ENCODE data around the gene NCOA1. TPM values are rescaled to one million over a fixed set of nuclear protein-coding genes. Genes with fewer than 3 reads are reported as not detected.

The NCOA1 gene
- total and polyA plus RNA-seq, 10 of the 15 experiments (the other 5 are each of a cell fraction or from before 2014, with no cell fraction given), result 1.8 to 35.6 (median 6.1) TPM

DNA sequence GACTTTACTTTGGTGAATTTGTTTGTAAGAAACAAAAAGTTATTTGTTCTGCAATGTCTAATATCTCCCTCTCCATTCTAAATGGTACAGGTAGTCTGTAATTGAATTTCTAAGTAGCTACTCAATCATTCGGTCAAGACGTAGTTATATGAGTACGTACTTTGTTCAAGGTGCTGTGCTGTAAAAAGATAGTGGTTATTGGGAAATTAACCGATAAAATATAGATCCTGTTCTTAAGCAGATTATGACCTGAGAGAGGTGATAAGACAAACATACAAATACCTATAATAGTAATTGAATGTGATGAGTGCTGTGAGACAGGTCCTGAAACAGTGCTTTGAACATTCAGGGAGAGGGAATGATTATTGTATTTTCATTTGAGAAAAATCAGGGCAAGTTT, 7.1 kb downstream of the NCOA1 start (continued):
- TF ChIP-seq, protein P1, sequence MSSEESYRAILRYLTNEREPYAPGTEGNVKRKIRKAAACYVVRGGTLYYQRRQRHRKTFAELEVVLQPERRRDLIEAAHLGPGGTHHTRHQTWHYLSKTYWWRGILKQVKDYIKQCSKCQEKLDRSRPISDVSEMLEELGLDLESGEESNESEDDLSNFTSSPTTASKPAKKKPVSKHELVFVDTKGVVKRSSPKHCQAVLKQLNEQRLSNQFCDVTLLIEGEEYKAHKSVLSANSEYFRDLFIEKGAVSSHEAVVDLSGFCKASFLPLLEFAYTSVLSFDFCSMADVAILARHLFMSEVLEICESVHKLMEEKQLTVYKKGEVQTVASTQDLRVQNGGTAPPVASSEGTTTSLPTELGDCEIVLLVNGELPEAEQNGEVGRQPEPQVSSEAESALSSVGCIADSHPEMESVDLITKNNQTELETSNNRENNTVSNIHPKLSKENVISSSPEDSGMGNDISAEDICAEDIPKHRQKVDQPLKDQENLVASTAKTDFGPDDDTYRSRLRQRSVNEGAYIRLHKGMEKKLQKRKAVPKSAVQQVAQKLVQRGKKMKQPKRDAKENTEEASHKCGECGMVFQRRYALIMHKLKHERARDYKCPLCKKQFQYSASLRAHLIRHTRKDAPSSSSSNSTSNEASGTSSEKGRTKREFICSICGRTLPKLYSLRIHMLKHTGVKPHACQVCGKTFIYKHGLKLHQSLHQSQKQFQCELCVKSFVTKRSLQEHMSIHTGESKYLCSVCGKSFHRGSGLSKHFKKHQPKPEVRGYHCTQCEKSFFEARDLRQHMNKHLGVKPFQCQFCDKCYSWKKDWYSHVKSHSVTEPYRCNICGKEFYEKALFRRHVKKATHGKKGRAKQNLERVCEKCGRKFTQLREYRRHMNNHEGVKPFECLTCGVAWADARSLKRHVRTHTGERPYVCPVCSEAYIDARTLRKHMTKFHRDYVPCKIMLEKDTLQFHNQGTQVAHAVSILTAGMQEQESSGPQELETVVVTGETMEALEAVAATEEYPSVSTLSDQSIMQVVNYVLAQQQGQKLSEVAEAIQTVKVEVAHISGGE (CRISPR knock-in tag; IDR thresholded peaks at IDR 0.05), result no peak
- TF ChIP-seq JUND (IDR thresholded peaks at IDR 0.05; ENCODE audit: low read depth, low read length), result no peak

DNA sequence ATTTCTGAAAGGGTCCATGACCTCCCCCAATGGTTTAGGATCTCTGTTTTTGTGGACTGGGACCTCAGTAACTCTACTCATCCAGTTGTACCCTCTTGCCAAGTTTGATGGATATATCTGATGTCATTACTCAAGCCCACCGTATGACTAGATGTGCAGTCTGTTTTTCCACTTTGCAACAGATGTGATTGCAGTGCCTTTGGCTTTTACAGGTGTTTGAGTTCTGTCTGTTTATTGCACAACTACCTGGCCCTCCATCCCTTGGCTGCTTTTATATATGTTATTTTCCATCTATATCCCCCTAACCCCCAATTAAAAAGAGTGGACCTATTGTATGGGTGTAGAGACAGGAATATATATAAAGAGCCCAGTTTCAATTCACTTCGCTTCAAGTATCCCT, 10.8 kb downstream of the NCOA1 start:
- no TSS peak for BruUV-seq (replicated peaks)
- FAIRE-seq, result no peak
- ChIA-PET RAD21 (ENCODE audit: unreplicated experiment) (no interaction called here), POLR2A (no interaction called here), SMC1A (ENCODE audit: uncharacterized antibody, unreplicated experiment) (interaction anchor here (1.4 kb wide), 1 partner anchor 13 kb away, joined by 4 read pairs; no protein-coding TSS in a partner anchor), CTCF (interaction anchor here (1.2 kb wide), 1 partner anchor 28 kb away, joined by 4 read pairs; no protein-coding TSS in a partner anchor)
- TF ChIP-seq CREM (IDR thresholded peaks at IDR 0.05; ENCODE audit: low read depth), result no peak
- no peak for TF ChIP-seq NFYB (IDR thresholded peaks at IDR 0.05; ENCODE audit: insufficient read depth, low read depth, low read length)
- TF ChIP-seq JUNB (IDR thresholded peaks at IDR 0.05), result no peak
- no peak for TF ChIP-seq ESRRA (IDR thresholded peaks at IDR 0.05; ENCODE audit: low read length)
- no peak for ATAC-seq
- Histone ChIP-seq H3K36me3 (ENCODE audit: control insufficient read depth in 2 of 2, insufficient read depth in 2 of 2, low read length in 1 of 2) (no peaks in the 10 kb centered on the region; a peak in 1 of 4 replicates), H3K27ac (ENCODE audit: control insufficient read depth, insufficient read depth) (no peak overlapping the region), H2AFZ (ENCODE audit: control insufficient read depth, low read depth, low read length) (no peak overlapping the region), H3K4me3 (no peak overlapping the region), H3K4me2 (ENCODE audit: control insufficient read depth, insufficient read depth) (no peak overlapping the region), H4K20me1 (ENCODE audit: control insufficient read depth, insufficient read depth) (no peaks in the 10 kb centered on the region), H3K27me3 (replicated peaks in 1 of 2; ENCODE audit: control insufficient read depth in 2 of 2, insufficient read depth in 2 of 2, low read length in 1 of 2) (no peaks in the 10 kb centered on the region), H3K9me3 (replicated peaks; ENCODE audit: control insufficient read depth, insufficient read depth, low read length) (no peaks in the 10 kb centered on the region; the same call in 2 of the 3 replicates), H3K79me2 (ENCODE audit: control insufficient read depth, insufficient read depth, low read length) (peaks cover 63% of the 10 kb centered on the region), H3K9ac (ENCODE audit: control insufficient read depth, insufficient read depth, low read length) (no peak overlapping the region), H3K4me1 (ENCODE audit: control insufficient read depth, insufficient read depth, low read length) (no peaks in the 10 kb centered on the region)
- intact Hi-C loops (cut with micrococcal nuclease; ENCODE audit: unreplicated experiment) (no loop called here), in situ Hi-C loops (cut with MboI) (no loop called here)
- WGBS (ENCODE audit: insufficient coverage, insufficient replicate concordance, low lambda C conversion rate, missing lambda C conversion rate), result 95% methylated on average over 2 of the region's 2 CpGs
- no peak for DNase-seq (ENCODE audit: low read depth, low spot score)

Measured in GM12878 (cell line).